GM04504 (cell line): ENCODE data around the gene UBE2D3.

Experiments
- DNase-seq: peaks from one replicate; pipeline ENCODE4 v3.0.0-alpha.2; 2012; ENCODE audit warnings: low read depth

The UBE2D3 gene

GRCh38 chr4:102791318-102791835, 36.0 kb downstream of the UBE2D3 start:
- DNase-seq, result no peak

GRCh38 chr4:102789317-102789717, 38.0 kb downstream of the UBE2D3 start:
- DNase-seq, result peak; percentile 9

DNA sequence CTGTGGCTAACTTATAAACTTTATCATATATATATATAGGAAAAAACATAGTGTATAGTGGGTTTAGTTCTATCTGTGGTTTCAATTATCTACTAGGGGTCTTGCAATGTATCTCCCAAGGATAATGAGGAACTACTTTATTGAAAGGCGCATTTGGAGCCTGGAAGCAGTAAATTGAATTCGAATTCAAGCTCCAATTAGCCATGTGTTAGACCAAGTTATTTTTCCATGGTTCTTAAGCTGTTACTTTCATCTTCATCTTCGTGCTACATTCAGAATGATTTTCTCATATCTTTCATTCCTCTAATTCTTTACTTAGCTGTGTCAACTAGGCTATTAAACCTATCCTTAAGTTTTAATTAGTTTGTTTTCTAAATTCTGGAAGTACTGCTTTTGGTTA, 39.4 kb downstream of the UBE2D3 start:
- DNase-seq, result no peak

DNA sequence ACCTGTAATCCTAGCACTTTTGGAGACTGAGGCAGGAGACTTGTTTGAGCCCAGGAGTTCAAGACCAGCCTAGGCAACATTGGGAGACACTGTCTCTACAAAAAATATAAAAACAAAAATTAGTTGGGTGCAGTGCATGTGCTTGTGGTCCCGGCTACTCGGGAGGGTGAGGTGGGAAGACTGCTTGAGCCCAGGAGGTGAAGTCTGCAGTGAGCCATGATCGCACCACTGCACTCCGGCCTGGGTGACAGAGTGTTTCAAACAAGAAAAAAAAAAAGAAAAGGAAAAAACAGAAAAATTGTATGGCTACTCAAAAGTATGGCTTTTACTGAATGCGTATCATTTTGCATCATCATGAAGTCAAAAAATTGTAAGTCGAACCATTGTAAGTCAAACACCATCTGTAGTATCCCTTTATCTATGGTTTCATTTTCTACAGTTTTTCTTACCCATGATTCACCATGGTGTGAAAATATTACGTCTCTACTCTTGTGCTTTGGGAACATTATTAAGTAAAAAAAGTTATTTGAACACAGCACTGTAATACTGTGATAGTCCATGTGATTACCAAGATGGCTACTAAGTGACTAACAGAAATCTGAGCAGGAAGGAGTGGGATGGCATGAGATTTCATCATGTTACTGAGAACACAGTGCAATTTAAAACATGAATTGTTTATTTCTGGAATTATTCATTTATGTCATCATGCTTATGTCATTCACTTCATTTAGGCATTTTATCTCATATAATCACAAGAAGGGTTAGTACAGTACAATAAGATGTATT, 40.1 kb downstream of the UBE2D3 start:
- no peak for DNase-seq

DNA sequence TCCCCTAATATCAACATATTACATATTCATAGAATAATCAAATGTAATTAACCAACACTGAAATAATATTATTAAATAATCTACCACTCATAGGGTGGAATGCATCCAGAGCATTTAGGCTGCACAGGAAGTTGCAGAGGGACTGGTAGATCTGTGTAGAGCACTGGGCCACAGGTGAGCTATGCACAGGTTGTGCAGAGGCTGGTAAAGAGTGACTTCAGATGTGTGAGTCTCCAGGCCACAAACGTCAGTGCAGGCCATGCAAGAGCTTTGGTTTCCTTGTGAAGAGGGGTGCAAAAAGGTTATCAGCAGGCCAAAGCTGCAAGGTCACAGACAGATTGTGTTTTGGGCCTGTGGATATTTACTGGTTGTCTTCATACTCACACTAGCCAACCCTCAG, 41.1 kb downstream of the UBE2D3 start:
- DNase-seq, result no peak

GRCh38 chr4:102783006-102783405, 44.3 kb downstream of the UBE2D3 start:
- DNase-seq, result no peak

- DNase-seq, result no peak
Observed at GRCh38 chr4:102781570-102781969, 45.8 kb downstream of the UBE2D3 start.

DNA sequence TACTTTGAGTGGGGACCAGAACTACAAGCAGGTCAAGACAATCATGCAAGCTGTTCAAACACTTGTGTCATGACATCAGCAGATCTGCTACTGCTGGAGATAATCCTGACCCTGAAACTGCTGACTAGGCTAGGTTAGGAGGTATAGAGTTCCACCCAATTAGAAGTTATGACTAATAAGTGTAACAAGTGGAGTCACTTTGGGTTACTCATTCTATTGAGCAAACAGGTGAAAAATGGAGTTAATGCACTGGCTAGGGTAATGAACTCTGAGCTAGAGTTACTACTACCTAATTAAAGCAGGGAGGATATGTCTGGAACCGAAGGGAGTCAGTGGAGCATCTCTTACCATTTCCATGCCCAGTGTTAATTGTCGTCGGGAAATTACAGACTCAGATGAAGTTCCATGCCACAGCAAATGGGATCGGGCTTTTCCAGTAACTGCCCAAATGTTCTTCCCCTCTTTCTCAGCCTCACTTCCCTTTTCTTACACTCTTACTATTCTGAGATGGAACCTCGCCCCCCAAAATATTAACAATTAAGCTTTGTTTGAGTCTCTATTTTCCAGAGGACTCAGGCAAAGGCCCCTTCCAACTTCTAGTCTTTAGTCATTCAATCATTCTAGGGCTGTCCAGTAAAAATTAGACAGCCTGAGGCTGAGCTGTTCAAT, 46.7 kb downstream of the UBE2D3 start:
- no peak for DNase-seq

GRCh38 chr4:102779204-102779603, 48.1 kb downstream of the UBE2D3 start:
- no peak for DNase-seq

DNA sequence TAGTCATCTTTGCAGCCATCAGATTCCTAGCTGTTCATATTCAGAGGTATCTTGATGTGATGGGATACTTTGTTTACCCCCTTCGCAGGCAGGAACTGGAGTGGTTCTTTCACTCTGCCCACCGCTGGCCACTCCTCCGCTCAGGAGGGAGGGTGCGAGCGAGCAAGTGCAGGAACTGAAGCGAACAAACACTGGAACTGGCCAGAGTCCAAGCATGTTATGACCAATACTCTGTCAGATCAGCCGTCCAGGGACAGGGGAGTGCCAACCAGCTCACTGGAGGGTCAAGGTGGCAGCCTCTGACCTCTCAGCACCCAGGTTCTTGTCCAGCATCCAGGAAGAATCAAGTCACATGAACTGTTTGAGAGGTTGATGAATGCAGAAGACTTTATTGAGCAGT, 48.6 kb downstream of the UBE2D3 start:
- no peak for DNase-seq

- DNase-seq, result no peak
Observed at GRCh38 chr4:102775805-102776204, 51.5 kb downstream of the UBE2D3 start.

- DNase-seq, result no peak
Observed at GRCh38 chr4:102774254-102774653, 53.1 kb downstream of the UBE2D3 start.

- no peak for DNase-seq
Observed at GRCh38 chr4:102772738-102773340, 54.5 kb downstream of the UBE2D3 start.

DNA sequence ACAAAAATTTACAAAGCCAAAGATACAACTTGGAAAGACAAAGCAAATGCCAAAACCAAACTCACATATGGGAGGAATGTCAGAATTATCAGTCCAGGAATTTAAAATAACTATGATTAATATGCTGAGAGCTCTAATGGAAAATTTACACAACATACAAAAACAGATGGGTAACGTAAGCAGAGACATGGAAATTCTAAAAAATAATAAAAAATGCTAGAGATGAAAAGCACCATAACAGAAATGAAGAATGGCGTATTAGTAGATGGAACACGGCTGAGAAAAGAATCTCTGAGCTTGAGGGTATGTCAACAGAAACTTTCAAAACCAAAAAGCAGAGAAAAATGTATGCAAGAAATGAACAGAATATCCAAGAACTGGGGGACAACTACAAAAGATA, 62.5 kb downstream of the UBE2D3 start:
- DNase-seq, result no peak

DNA sequence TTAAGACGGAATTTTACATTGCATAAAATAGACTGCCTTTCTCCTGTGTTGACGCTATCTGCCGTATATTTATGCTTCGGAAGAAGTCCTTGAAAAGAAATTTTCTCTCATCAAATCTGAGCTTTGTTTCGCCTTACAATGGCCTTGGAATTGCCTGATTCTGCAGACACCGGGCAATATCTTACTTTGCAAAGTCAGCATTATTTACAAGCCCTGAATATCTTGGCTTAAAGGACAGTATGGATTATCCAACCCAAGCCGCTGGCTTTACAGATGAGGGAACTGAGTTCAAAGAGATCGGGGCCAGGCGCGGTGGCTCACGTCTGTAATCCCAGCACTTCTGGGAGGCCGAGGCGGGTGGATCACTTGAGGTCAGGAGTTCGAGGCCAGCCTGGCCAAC, 65.4 kb downstream of the UBE2D3 start:
- no peak for DNase-seq

DNA sequence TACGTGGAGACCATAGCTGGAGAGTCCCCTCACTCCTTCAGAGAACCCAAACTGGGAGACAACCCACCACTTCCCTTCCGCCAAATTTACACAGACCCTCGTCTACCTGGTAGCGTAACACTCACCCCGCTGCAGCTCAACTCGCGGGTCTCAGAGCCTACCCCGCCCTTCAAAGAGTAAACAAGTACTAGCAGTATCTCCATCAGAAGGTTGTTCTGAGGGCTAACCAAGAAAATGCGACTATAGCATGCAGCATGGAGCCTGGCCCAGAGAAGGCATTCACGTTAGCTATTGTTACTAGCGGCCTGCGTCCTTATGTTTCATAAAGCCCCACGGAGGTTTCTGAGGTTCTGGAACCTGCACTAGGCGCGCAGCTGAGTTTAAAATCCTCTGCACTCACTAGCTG, 66.1 kb downstream of the UBE2D3 start:
- no peak for DNase-seq

DNA sequence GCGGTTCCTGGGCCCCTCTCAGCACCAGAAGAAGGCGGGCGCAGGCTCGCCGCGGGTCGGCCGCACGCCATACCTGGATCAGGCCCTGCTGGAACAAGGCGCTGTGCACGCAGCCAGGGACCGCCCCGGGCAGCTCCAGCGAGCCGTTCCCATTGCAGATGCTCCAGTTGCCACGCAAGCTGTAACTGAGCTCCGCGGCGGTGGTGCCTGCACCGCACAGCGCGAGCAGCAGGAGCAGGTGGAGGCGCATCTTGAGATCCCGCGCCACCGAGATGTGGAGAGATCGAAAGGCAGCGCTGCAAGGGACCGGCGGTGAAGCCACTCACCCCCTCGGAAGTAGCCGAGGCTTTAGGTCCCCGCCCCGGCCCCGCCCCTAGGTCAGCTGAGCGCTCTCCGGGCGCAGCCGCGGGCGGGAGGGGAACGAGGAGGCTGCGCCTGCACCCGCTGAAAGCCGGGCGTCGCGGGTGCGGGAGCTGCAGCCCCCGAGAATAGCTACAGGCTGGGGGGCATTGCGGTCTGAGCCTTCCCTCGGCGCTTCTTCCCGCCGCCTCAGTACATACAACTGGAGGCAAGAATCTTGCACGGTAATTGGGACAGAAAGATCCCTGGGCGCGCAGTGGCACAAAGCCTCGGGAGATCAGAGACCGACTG, 66.6 kb downstream of the UBE2D3 start, which contains the start of gene MANBA:
Gene MANBA (minus strand): TSS at position 324 of the 651 bp plus-strand sequence. CDS start 74 bp downstream, at position 250.
- DNase-seq, result peak; percentile 47

DNA sequence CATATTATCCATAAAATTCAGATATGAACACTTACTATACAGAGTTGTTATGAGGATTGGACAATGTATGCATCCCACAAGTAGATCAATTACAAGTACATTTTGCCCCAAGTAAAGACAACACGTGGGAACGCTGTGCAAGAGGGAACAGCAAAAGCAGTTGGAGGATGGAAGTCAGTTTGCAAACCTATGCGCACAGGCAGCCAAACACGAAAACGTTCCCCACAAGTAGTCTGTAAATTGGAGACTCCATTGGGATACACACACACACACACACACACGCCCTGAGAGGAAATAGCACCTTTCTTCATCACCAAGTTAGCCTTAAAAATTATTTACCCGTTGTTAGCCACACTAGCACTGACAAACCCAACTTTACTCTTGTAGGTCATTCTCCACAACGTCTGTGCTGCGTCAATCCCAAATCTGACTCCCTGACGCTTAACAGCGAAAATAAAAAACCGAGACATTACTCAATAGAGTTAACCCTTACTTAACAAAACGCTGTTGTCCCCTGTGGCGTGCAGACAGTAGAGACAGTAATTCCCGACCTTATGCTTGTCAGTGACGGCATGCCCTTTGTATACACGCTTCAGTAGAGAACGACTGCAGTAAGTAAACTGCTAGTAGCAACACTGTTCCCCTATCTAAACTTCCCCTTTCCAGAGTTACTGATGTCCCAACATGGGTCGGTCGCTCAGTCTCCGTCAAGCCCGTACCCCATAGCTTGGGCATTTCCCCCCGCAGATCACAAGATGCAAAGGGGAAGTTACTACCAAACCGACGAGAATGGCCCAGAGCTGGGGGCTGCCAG, 67.3 kb downstream of the UBE2D3 start:
- no peak for DNase-seq

DNA sequence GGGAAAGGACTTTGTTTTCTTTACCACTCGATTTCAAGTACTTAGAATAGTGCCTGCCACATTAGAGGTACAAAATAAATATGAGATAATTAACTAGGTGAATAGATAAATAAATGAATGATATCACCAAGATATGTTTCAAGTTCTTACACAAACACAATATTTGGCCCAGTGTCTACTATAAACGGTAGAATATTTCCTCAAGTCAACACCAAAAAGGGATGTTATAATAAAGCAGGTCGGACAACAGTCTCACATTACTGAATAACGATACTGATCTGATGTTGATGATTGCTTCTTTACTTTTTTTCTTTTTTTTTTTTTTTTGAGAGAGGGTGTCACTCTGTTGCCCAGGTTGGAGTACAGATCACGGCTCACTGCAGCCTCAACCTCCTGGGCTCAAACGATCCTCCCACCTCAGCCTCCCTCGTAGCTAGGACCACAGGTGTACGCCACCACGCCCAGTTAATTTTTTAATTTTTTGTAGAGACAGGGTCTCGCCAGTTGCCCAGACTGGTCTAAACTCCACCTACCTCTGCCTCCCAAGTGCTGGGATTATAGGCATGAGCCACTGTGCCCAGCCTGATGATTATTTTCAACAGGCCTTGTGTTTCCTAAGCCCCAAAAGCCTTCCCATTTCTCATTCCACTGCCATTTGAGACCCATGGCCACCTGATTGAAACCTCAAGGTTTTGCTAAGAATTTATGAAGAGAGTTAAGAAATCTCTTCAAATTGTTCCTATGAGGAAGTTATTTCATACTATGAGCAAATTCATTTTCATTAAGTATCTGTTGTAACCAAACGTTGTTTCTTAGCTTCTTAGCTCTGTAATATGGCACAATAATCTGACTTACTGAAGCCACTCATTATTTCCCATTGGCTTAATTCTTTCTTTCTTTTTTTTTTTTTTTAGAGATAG, 68.8 kb downstream of the UBE2D3 start:
- DNase-seq, result no peak

DNA sequence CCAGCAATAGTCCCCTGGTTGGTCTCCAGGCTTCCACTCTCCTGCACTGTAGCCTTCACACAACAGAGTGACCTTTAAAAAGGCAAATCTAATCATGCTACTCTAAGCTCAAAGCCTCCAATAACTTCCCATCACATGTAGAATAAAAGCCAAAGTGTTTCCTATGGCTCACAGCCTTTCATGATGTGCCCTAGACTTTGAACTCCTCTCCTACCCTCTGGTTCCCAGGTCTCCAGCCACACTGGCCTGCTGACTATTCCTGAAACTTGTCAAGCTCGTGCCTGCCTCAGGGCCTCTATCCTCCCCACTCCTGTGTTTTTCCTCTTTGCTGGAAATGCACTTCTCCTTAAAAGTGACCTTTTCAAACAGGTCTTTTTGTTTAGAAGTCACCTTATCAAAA, 69.7 kb downstream of the UBE2D3 start:
- no peak for DNase-seq
